GM19328 (cell line): ENCODE data around the gene ERC1.

ENCODE experiments used
- ATAC-seq: cut with Tn5 transposase; IDR thresholded peaks from one replicate; pipeline ENCODE4 v1.9.1; 2021; ENCODE audit warnings: mild to moderate bottlenecking, moderate library complexity; ENCODE audit not compliant: unreplicated experiment

The ERC1 gene

GRCh38 chr12:1279050-1279449 lies 288.0 kb downstream of the ERC1 start:
- ATAC-seq: no peak

- ATAC-seq: no peak
Observed at GRCh38 chr12:1280059-1280458, 289.0 kb downstream of the ERC1 start.

DNA sequence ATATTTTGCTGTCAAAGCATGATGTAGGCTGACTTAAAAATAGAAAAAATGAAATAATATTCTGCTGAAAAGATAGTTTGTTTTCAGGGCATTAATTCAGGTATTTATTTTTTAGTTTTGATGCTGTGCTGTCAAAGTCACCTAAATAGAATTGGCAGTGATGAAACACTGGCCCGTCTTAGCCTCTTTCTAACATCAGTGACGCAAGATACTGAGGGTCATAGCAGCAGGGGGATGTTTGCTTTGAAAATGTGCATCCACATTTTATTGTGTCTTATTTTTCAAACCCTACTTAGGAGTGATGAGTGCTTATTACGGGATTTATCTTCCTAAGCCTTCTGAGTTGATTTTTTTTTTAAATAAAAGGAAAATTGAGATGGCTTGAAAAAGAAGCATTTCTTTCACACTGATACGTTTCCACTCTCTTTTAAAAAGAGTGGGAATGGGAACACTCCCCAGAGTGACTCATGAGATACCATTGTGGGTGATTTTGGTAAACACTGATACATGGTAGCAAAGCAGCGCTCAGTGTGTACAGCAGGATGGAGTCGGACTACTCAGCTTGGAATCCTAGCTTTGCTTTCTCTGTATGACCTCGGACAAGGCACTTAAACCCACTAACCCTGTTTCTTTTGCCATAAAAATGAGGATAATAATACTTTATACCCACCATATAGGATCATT lies 290.8 kb downstream of the ERC1 start:
- ATAC-seq: no peak

DNA sequence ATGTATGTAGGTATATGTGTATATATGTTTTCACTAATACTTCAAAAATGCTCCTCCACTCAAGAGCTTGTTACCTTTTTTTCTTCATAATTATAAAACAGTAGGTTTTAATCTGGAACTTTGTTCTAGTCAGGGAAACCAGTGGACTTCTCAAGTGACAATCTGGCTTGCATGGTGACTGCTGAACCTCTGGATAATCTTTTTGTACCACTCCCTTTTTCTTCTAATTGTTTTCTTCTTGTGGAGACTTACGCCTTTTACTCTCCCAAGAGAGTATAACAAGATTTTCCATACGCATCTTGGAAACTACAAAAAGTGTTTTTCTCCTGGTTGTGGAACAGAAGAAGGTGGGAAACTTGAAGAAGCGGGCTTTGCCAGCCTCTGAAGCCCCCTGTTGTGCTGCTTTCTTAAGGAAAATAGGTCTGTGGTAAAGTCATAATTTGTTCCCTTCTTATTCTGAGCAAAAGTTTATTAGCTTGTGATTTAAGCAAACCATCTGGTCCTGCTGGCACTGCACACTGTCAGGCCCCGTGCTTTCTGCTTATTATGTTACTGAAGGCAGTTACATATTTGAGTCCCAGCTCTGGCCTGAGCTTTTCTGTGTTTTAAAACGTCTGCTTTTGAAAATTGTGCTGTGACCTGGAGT lies 291.8 kb downstream of the ERC1 start:
- no peak for ATAC-seq

GRCh38 chr12:1283316-1283715 lies 292.3 kb downstream of the ERC1 start:
- no peak for ATAC-seq

GRCh38 chr12:1284611-1285010 lies 293.6 kb downstream of the ERC1 start:
- ATAC-seq: no peak

- no peak for ATAC-seq
Observed at GRCh38 chr12:1287446-1287975, 296.5 kb downstream of the ERC1 start.

GRCh38 chr12:1288333-1288732 lies 297.3 kb downstream of the ERC1 start:
- ATAC-seq: no peak

- no peak for ATAC-seq
Observed at GRCh38 chr12:1289371-1290155, 298.5 kb downstream of the ERC1 start.

- no peak for ATAC-seq
Observed at GRCh38 chr12:1290716-1291115, 299.7 kb downstream of the ERC1 start.

GRCh38 chr12:1291601-1292332 lies 300.7 kb downstream of the ERC1 start:
- ATAC-seq: no peak

GRCh38 chr12:1293901-1294300 lies 302.9 kb downstream of the ERC1 start:
- ATAC-seq: no peak

GRCh38 chr12:1297206-1297605 lies 306.2 kb downstream of the ERC1 start:
- no peak for ATAC-seq

DNA sequence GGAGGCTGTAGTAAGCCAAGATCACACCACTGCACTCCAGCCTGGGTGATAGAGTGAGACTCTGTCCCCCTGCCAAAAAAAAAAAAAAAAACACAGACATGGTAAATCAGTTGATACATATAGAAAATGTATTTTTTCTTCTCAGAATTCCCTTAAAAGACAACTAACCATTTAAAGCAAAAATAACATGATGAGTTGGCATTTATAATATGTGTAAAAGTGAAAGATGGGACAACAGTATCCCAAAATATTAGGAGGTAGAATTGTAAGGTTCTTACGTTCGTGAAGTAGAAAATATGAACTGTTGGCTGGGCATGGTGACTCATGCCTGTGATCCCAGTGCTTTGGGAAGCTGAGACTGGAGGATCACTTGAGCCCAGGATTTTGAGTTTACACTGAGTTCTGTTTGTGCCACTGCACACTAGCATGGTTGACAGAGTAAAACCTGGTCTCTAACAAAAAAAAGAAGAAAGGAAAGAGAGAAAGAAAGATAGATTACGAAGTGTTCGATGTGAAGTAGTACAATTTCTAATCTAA lies 306.7 kb downstream of the ERC1 start:
- ATAC-seq: no peak

DNA sequence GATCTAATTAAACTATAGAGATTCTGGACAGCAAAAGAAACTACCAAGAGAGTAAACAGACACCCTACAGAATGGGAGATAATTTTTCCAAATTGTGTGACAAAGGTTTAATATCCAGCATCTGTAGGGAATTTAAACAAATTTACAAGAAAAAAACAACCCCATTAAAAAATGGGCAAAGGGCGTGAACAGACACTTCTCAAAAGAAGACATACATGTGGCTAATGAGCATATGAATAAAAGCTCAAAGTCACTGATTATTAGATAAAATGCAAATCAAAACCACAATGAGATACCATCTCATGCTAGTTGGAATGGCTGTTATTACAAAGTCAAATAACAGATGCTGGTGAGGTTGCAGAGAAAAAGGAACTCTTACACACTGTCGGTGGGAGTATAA lies 309.4 kb downstream of the ERC1 start:
- ATAC-seq: no peak

DNA sequence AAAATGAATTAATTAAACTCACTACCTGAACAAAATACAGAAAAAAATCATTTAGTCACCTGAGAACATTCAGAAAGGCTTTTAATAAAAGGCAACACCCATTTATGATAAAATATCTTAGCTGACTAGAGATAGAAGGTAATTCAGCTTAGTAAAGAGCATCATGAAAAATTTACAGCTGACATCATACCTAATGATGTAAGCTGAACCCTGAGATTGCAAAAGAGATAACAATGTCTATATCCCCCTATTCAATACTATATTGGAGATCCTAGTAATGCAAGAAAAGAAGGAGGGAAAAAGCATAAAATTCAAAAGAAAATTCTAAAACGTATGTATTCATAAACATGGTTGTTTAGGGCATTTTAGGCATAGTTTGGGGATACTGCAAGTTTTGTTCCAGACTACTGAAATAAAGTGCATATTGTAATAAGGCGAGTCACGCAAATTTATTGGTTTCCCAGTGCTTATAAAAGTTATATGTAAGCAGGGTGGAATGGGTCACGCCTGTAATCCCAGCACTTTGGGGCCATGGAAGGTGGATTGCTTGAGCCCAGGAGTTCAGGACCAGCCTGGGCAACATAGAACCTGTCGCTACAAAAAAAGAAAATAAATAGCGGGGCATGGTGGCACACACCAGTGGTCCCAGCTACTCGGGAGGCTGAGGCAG lies 311.3 kb downstream of the ERC1 start:
- no peak for ATAC-seq

- no peak for ATAC-seq
Observed at GRCh38 chr12:1305063-1305434, 314.0 kb downstream of the ERC1 start.

- no peak for ATAC-seq
Observed at GRCh38 chr12:1305791-1306500, 314.9 kb downstream of the ERC1 start.

GRCh38 chr12:1306817-1307216 lies 315.8 kb downstream of the ERC1 start:
- ATAC-seq: no peak

DNA sequence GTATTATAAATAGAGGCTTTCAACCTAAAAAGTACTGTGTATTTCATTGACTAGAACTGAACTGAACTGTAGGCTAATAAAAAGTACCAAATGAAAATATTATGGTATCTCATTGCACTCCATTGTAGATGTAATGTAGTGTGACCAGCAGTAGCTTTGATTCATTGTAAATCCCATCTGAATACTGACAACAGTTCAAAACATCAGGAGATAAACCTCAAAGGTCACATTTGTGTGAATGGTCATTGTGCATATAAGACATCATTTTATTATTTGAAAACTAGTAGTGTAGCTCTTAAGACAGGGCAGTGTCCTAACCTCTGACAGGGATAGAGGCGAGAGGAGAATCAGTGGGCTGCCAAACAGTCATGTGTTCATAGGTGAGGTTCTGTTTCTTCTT lies 316.8 kb downstream of the ERC1 start:
- ATAC-seq: no peak
